GM12865 (cell line): ENCODE data around the gene MGP.

ENCODE experiments used
- DNase-seq: peaks from one replicate; pipeline ENCODE4 v3.0.0; 2010; ENCODE audit warnings: low read depth
- H3K4me3 ChIP-seq: 2 replicates; pipeline ENCODE4 v1.5.1; 2011; ENCODE audit warnings: mild to moderate bottlenecking, low read depth, low read length, control low read depth
- TF ChIP-seq, protein P1 (sequence below): IDR thresholded peaks from 2 replicates; pipeline ENCODE4 v1.5.1; 2011; ENCODE audit warnings: low read length, control low read depth, low read depth, inconsistent platforms; ENCODE audit not compliant: insufficient read depth; ENCODE audit errors: missing control alignments

Gene MGP

DNA sequence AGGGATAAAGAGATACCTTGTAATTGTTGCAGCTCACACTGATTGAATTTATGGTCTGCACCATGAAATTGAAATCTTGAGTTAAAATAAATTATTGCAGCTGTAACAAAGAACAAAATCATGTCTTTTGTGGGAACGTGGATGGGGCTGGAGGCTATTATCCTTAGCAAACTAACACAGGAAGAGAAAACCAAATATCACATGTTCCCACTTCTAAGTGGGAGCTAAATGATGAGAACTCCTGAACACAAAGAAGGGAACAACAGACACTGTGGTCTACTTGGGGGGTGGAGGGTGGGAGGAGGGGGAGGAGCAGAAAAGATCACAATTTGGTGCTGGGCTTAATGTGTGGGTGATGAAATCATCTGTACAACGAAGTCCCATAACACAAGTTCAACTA, 30.1 kb upstream of the MGP start:
- TF ChIP-seq, protein P1, sequence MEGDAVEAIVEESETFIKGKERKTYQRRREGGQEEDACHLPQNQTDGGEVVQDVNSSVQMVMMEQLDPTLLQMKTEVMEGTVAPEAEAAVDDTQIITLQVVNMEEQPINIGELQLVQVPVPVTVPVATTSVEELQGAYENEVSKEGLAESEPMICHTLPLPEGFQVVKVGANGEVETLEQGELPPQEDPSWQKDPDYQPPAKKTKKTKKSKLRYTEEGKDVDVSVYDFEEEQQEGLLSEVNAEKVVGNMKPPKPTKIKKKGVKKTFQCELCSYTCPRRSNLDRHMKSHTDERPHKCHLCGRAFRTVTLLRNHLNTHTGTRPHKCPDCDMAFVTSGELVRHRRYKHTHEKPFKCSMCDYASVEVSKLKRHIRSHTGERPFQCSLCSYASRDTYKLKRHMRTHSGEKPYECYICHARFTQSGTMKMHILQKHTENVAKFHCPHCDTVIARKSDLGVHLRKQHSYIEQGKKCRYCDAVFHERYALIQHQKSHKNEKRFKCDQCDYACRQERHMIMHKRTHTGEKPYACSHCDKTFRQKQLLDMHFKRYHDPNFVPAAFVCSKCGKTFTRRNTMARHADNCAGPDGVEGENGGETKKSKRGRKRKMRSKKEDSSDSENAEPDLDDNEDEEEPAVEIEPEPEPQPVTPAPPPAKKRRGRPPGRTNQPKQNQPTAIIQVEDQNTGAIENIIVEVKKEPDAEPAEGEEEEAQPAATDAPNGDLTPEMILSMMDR: no peak
- H3K4me3 ChIP-seq: no peak overlapping the region
- no peak for DNase-seq

DNA sequence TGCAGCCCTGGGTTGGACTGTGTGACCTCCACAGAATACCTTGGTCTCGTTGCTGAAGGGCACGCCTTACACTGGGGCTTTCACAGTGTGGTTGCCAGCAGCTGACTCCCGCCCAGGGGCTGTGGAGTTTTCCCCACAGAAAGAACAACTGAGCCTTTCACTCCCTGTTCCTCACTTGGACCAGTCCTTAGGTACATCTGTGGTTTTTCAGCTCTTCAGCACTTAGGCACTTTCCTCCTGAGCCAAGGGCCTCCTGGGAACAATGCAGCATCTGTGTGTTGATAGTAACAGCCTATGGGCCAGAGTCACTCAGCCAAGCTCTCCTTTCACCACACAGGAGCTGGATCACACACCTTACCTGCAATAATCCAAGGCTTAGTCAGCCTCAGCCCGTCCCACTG, 27.7 kb upstream of the MGP start:
- DNase-seq: no peak
- TF ChIP-seq, protein P1: no peak
- H3K4me3 ChIP-seq: no peak overlapping the region

DNA sequence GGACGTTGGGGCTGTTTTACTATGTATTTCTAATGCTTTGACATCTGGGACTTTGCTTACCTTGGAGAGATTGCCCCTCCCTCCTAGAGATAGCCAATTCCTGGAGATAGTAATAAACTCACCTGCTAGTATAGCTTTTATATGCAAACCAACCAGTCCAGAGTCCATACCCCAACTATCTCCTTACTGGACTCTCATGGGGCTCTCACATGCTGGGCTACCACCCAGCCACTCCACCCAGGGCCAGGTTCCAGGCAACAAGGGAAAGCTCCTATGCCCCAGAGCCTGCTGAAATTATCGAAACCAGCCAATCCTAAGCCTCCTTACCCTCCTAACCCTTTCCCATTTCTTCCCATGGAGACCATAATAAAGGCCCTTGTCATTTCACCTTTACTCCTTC, 25.5 kb upstream of the MGP start:
- TF ChIP-seq, protein P1: no peak
- no peak overlapping the region for H3K4me3 ChIP-seq
- DNase-seq: no peak

DNA sequence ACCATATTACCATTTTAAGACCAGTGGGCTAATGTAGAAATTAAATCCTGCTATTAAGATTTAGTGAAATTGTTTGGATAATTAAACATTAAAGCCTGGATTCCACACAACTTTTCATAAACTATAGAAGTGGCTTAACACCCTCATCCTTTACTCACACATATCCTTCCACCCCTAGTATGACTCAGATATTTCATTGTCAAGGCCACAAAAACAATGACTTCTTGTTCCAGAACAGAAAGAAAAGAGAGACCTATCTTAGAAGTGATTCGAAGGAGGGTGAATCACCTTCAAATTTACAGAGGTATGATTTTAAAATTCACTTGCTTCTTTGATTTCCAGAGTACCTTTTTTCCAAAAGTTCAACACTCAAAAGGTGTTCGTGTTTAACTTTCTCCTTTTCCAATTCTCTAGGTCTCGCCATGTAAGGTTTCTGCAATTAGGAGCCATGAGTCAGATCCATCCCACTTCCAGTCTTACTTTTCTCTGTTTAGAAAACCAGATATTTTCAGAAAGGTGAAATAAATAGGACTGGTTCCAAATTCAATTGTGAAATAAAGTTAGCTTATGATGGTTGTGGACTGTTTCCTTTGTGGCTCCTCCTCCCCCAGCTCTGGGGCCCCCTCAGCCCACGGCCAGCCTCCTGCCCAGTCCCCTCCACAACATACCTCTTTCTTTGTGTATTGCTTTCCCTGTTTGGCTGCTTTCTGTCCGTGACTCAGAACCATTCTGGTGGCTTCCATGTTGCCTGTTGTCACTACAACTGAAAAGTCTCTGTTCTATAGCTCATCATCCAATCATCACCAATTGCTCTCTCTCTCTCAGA, 24.6 kb upstream of the MGP start:
- no peak for DNase-seq
- H3K4me3 ChIP-seq: no peak overlapping the region
- TF ChIP-seq, protein P1: no peak

DNA sequence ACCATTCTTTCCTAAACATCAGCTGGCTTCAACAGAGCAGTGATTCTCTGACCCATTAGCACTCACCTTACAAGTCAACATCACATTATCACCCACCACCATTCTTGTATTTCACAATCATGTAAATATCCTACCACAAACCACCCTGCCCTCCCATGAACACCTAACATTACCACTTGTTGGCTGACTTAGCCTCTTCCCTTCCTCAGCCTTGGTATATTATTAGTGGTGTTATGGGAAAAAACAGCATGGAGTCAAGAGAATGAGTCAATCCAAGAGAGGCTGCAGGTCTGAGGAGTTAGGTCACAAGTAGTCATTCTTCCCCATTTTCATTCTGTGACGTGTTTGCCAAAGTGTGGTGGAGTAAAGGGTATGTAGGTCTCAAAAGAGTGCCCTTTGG, 22.3 kb upstream of the MGP start:
- H3K4me3 ChIP-seq: no peak overlapping the region
- TF ChIP-seq, protein P1: no peak
- no peak for DNase-seq

DNA sequence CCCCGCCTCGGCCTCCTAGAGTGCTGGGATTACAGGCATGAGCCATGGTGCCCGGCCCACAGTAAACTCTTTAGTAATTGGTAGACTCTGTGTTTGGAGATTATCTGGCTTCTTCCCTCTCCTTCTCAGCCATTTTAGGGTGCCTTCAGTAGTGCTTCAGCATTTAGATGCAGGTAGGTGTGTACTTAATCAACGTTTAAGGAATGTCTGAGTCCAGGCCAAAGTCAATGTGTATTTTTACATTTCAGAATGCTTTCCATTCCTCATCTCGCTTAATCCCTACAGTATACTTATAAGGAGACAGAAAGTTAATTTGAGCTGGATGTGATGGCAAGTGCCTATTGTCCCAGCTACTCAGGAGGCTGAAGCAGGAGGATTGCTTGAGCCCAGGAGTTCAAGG, 20.5 kb upstream of the MGP start:
- TF ChIP-seq, protein P1: no peak
- H3K4me3 ChIP-seq: no peak overlapping the region
- no peak for DNase-seq
